GM12873 (cell line): ENCODE data around the gene SMIM41.

Source experiments
- TF ChIP-seq, protein P1 (sequence below): IDR thresholded peaks from 2 replicates; pipeline ENCODE4 v1.5.1; 2012; ENCODE audit warnings: low read depth, mild to moderate bottlenecking, moderate library complexity, low read length, control low read depth; ENCODE audit not compliant: insufficient read depth; ENCODE audit errors: missing control alignments

Gene SMIM41

DNA sequence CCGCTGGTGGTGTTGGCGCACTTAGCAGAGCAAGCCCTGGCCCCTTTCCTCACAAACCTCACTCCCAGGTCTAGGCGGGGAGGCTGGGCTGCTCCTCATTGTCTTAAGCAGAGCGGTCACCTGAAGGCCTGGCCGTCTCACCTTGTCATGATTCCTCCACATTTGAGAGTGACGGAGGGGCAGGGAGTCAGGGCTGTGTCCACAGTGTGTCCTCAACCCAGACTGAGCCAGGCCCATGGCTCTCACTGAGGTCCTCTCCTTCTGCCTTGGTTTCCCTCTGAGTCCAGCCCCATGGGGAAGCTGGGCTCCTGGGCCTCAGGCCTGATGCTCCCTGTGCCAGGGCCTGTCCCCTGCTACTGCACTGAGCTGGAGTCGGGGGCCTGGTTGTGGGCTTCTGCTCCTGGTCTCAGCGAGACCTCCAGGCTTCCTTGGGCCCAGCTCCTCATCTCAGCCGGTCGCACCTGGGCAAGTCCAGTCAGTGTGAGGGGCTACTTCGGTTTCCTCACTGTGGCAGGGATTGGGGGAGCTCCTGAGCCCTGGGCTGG lies 67.4 kb downstream of the SMIM41 start:
- TF ChIP-seq, protein P1, sequence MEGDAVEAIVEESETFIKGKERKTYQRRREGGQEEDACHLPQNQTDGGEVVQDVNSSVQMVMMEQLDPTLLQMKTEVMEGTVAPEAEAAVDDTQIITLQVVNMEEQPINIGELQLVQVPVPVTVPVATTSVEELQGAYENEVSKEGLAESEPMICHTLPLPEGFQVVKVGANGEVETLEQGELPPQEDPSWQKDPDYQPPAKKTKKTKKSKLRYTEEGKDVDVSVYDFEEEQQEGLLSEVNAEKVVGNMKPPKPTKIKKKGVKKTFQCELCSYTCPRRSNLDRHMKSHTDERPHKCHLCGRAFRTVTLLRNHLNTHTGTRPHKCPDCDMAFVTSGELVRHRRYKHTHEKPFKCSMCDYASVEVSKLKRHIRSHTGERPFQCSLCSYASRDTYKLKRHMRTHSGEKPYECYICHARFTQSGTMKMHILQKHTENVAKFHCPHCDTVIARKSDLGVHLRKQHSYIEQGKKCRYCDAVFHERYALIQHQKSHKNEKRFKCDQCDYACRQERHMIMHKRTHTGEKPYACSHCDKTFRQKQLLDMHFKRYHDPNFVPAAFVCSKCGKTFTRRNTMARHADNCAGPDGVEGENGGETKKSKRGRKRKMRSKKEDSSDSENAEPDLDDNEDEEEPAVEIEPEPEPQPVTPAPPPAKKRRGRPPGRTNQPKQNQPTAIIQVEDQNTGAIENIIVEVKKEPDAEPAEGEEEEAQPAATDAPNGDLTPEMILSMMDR = no peak

DNA sequence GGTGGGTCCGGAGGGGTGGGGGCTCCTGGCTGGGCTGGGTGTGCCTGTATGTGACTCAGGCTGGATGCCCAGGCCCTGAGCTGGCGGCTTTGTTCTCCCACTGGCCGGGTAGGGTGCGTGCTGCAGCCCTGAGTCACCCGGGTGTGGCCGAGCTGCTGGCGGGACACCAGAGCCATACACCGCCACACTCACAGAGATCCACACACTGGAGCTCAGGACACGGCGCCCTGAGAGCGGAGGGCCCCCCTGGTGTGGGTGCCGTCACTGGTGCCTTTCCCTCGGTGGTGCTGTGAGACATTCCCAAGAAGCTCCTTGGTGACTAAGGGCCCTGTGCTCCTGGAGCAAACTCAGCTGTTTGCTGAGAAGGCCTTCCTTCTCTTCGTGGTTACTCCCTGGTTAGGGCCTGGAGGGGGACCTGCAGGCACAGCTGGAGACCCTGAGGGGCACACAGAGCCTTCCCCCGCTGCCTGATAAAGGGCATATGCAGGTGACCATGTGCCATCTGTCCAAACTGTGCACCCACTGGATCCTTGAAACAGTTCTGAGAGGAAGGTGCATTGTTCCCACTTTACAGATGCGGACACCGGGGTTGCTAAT lies 68.0 kb downstream of the SMIM41 start:
- TF ChIP-seq, protein P1 = no peak

DNA sequence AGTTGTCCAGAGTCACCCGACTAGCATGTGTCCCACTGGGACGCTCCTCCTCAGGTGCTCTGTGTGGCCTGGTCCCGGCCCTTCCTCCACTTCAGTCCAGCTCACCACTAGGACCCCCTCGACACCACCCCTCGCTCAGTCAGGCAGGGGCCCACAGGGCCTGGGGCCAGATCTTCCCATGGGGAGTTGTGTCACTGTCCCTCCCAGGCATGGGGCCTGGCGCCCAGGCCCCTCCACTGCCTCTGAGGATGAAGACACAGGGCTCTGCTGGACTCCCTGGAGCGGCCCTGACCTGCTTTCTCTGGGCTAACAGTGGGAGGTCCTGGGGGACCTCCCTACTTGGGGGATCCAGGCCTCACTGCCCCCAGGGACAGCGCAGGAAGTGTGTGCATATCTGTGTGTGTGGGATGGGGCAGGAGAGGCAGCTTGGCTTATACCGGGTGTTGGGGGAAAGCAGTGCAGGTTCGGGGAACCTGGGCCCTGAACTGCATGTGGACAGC lies 68.5 kb downstream of the SMIM41 start:
- TF ChIP-seq, protein P1 = no peak

DNA sequence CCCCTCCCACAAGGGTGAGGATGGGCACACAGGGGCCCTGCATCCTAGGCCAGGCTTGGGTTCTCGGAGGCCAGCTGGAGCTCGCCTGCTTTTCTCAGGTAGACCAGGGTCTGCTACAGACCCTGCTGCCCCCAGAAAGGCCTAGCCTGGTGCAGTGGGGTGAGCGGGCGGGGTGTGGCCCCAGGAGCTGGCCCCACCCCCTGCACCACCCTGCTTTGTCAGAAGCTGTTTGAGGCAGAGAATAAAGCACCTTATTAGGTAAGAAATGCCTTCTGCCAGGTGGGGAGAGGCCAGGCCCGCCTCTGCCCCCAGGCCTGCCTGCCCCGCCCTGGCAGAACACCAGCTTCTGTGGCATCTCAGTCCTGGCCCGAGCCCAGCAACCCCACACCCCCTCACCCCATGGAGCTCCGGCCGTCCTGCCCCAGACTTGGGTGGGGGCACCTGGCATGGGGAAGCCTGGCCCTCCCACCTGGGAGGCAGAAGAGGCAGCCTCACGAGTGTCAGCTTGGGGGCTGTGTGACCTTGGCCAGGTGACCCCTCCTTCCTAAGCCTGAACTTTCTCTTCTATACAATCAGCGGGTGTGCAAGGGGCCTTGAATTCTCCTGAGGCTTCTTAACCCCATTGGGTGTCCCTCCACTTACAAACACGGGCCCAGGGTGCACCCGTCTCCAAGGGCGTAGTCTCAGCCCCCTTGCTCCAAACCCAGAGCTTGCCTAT lies 69.1 kb downstream of the SMIM41 start:
- TF ChIP-seq, protein P1 = no peak

DNA sequence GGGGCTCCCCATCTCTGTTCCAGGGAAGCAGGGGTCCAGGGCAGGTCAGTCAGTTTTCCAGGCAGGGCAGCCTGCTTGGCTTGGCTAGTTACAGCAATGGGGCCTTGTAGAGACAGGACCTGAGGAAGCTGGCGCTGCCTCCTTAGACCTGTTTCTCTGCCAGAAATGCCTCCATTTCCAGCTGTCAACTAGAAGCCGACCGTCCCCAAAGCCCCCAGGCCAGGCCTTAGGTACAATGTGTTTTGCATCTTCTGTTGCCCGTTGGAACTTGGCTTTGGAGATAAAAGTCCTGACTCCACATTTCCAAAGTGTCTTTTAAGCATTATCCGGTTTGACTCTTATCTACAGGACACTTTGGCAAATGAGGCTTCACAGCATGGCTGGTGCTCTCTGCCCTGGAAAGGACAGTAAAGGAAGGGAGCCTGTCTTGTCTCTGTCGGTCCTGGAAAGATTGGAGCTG lies 69.7 kb downstream of the SMIM41 start:
- TF ChIP-seq, protein P1 = no peak

DNA sequence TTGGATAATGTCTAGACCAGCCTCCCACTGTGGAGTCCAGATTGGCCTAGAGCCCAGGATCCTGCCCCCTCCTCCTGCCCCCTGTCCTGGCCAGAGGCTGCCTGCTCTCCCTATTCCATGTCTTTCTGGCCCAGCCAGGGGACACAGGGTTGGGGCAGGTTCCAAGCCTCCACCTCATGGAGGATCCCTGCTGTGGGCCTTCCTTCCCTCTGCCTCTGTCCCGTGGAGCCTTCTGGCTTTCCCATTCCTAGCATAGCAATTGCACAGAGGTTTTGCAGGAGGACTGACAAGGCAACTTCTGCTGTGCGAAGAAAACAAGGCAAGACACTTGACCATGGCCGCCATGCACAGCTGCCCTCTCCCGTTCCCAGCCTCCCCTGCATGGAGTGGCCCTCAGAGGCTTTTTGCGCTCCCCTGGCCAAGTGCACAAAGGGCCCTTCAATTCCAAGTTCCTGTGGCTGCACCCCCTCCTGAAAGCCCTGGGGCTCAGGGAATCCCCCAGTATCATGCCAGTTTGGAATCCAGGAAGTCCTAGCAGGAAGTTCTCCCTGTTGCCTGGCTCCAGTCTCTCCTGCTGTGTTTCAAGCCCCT lies 70.2 kb downstream of the SMIM41 start:
- TF ChIP-seq, protein P1 = no peak
